HTR-8/SVneo (cell line): ENCODE measurements around the gene SBF2.
"Not testable (repeated sequence)": the region's sequence is repeated elsewhere in the genome, so short reads cannot be mapped to it uniquely, and the experiment has no call there.

Source experiments
- DNase-seq: peaks from one replicate; pipeline ENCODE4 v3.0.0; 2011; ENCODE audit warnings: low spot score, mixed read lengths; ENCODE audit not compliant: insufficient read length
- FAIRE-seq: peaks from 2 replicates; lab custom pipeline; 2011; peaks lifted over from hg19 to GRCh38; lab: Jason Lieb, UNC

The SBF2 gene

DNA sequence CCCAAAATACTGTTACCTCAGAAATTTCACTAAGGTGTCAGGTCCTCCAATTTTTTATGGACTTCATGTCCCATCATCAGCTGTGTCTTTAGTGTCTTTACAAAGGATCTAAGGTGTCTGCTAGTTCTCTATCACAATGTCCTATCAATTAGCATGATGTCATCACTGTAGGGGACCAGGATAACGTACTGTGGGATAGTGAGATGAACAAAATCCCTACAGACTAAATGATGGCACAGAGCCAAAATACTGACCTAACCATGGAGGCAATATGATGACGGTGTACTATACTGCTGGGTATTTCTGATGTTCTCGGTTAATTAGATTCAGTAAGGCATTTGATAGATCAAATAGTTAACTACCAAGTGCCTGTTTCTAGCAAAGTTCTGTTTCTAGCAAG lies 82.5 kb downstream of the SBF2 start:
- no peak for FAIRE-seq

GRCh38 chr11:10209326-10209725 lies 84.7 kb downstream of the SBF2 start:
- DNase-seq = no peak
- FAIRE-seq = no peak

More for the DNA sequence above, 82.5 kb downstream of the SBF2 start:
- no peak for DNase-seq

- DNase-seq = peak; percentile 60
- no peak for FAIRE-seq
Measured at GRCh38 chr11:10208131-10208575, 85.9 kb downstream of the SBF2 start.

GRCh38 chr11:10205928-10206327 lies 88.1 kb downstream of the SBF2 start:
- DNase-seq = no peak
- no peak for FAIRE-seq

DNA sequence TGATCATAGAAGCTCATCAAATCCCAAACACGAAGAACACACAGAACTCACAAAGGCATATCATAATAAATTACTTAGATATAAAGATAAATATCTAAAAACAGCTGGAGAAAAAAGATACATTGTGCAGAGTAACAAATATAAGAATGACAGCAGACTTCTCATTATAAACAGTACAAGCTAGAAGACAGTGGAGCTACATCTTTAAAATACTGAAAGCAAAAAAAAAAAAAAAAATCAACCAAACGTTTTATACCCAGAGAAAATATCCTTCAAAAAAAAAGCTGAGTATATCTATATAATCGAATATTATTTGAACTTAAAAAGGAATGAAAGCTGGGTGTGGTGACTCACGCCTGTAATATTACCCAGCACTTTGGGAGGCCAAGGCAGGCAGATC lies 90.0 kb downstream of the SBF2 start:
- DNase-seq = no peak
- FAIRE-seq = no peak

DNA sequence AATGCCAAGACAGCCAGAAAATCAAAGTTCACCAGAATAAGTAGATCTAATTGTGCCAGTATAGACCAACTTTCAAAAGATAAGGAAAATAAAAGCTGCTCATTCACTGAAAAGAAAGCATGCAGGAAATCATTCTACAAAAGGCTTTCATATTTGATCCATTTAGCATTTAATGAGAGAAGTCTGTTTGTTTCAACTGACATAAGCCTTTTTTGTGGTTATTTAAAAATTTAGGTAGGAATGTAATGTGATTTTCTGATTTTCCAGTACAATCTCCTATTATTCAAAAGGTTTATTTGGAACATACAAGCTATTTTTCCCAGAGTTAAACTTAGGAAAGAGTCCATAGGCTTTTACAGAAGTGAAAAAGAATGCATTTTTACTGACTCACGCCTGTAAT lies 92.7 kb downstream of the SBF2 start:
- FAIRE-seq = no peak
- no peak for DNase-seq

- DNase-seq (no peak), FAIRE-seq (no peak)
Measured at GRCh38 chr11:10197091-10197490, 96.9 kb downstream of the SBF2 start.

- no peak for FAIRE-seq
Measured at GRCh38 chr11:10192036-10192435, 102.0 kb downstream of the SBF2 start.

GRCh38 chr11:10181811-10182210 lies 112.2 kb downstream of the SBF2 start:
- FAIRE-seq (no peak), DNase-seq (peak; percentile 18)

More at GRCh38 chr11:10192036-10192435, 102.0 kb downstream of the SBF2 start:
- no peak for DNase-seq

DNA sequence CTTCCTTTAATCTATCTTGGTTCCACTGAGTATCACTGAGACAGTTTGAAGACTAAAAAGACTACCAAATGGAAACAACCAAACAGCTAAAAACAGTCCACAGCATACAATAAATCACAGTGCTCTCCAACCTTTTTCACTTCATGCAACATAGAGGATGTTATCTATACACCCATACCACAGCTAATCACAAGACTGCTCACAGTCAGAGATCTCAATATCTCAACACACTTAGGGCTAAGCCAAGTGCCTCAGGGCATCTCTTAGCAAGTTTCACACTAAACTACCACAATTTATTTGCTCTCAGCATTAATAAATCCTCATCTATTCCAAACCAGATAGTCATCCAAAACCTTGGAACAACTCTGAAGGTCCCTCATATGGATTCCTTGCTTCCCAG lies 129.4 kb downstream of the SBF2 start:
- FAIRE-seq (no peak), DNase-seq (no peak)

GRCh38 chr11:10162222-10162621 lies 131.8 kb downstream of the SBF2 start:
- DNase-seq = no peak
- FAIRE-seq = no peak

DNA sequence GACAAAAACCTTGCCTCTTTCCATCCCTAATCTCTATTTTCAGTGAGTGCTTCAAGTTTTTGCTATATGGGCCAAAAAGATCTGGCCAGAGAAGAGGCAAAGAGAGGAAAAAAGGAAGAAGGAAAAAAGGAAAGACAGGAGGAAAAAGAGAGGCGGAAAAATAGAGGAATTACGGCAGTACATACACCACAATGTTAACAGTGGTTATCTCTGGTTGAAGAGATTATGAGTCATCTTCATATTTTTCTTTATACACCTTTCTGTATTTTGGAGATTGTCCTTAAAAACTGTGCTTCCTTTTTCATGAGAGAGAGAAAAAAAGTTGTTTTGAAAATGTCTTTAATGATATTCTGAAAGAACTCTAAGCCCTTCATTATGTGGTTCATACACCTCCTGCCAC lies 133.7 kb downstream of the SBF2 start:
- DNase-seq (no peak), FAIRE-seq (no peak)

GRCh38 chr11:10158461-10158860 lies 135.6 kb downstream of the SBF2 start:
- FAIRE-seq = no peak

DNA sequence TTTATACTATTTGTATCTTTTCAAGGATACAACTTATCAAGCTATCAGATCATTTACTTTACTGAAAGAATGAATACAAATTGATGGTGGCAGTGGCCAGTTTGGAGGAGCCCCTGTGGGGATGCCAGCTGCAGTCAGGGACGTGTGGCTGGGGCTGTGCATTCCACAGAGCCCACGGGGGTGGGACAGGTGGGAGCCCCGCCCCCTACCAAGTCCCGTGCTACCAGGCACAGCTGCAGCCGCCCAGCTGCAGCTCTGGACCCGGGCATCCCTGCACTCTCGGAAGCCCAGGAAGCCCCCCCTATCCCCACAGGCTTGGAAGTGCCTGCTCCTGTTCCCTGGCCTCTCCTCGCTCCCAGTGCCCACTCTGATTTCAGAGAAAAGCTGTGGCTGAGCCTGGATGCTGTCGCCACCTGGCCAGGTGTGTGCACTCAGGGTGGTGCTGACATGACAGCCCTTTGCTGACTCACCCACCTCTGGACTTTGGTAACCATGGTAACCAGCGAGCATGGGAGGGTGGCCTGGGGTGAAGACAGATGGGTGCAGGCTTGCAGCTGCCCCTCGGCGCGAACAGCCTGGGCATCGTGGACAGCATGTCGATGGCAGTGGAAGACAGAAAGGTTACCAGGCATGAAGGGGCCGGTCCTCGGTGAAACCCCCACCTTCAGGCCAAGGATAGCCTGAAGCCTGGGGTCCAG lies 138.1 kb downstream of the SBF2 start:
- DNase-seq (no peak), FAIRE-seq (peak; percentile 51)

More at GRCh38 chr11:10158461-10158860, 135.6 kb downstream of the SBF2 start:
- no peak for DNase-seq

- DNase-seq (no peak), FAIRE-seq (no peak)
Measured at GRCh38 chr11:10150800-10151199, 143.2 kb downstream of the SBF2 start.

- no peak for DNase-seq
- no peak for FAIRE-seq
Measured at GRCh38 chr11:10149553-10149952, 144.5 kb downstream of the SBF2 start.

DNA sequence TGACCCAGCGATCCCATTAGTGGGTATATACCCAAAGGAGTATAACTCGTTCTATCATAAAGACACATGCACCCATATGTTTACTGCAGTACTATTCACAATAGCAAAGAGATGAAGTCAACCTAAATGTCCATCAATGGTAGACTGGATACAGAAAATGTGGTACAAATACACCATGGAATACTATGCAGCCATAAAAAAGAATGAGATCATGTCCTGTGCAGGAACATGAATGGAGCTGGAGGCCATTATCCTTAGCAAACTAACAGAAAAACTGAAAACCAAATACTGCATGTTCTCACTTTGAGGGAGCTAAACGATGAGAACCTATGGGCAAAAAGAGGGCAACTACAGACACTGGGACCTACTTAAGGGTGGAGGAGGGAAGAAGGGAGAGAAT lies 146.8 kb downstream of the SBF2 start:
- no peak for FAIRE-seq
- DNase-seq = no peak

GRCh38 chr11:10144954-10145353 lies 149.1 kb downstream of the SBF2 start:
- DNase-seq = no peak
- peak; percentile 28 for FAIRE-seq

- DNase-seq = peak; percentile 21
- FAIRE-seq = no peak
Measured at GRCh38 chr11:10139656-10140055, 154.4 kb downstream of the SBF2 start.

- no peak for DNase-seq
- no peak for FAIRE-seq
Measured at GRCh38 chr11:10139143-10139542, 154.9 kb downstream of the SBF2 start.

GRCh38 chr11:10134975-10135481 lies 159.0 kb downstream of the SBF2 start:
- no peak for FAIRE-seq
- no peak for DNase-seq

DNA sequence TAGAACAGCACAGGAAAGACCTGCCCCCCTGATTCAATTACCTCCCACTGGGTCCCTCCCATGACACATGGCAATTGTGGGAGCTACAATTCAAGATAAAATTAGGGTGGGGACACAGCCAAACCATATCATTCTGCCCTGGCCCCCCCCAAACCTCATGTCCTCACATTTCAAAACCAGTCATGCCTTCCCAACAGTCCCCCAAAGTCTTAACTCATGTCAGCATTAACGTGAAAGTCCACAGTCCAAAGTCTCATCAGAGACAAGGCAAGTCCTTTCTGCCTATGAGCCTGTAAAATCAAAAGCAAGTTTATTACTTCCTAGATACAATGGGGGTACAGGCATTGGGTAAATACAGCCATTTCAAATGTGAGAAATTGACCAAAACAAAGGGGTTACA lies 159.8 kb downstream of the SBF2 start:
- FAIRE-seq, DNase-seq: not testable (repeated sequence)
